CD4-positive, alpha-beta T cell (primary cell): ENCODE measurements around the gene PDE8B. TPM values are rescaled to one million over a fixed set of nuclear protein-coding genes. Genes with fewer than 3 reads are reported as not detected.

Experiments
- ATAC-seq: fragments of 200-7000 bp; cut with Tn5 transposase; one replicate; pipeline ENCODE4 v1.10.0; 2022; ENCODE audit warnings: mild to moderate bottlenecking; ENCODE audit not compliant: poor library complexity
- CTCF ChIA-PET: fragments of 350-600 bp; sonication (Branson Sonifier 250); formaldehyde crosslinking; loops from one replicate; lab custom pipeline; 2021; ENCODE audit warnings: antibody characterized with exemption, inconsistent platforms; lab: Charles Lee
- POLR2A ChIA-PET: fragments of 350-600 bp; sonication (Branson Sonifier 250); formaldehyde crosslinking; loops from one replicate; lab custom pipeline; 2021; ENCODE audit warnings: antibody characterized with exemption, inconsistent platforms; lab: Charles Lee
- DNase-seq, 14 experiments: peaks; one replicate each; pipeline ENCODE4 v3.0.0-alpha.2; 2013 to 2020; ENCODE audit warnings: mixed read lengths in 2 of 14
- H3K27ac ChIP-seq, 2 donors: one replicate each; pipeline versions ENCODE4 v1.5.1 to v1.7.0; 2013; ENCODE audit warnings: low read length in 2 of 2, low read depth in 1 of 2, mild to moderate bottlenecking in 1 of 2
- H3K27me3 ChIP-seq, 2 experiments: 1 replicate in 1 of 2; 2 replicates in 1 of 2; pipeline versions ENCODE4 v1.6.1 to v1.7.0; 2013; ENCODE audit warnings: low read length in 2 of 2, control low read depth in 1 of 2, mild to moderate bottlenecking in 1 of 2, moderate library complexity in 1 of 2; ENCODE audit not compliant: insufficient read depth in 2 of 2, control insufficient read depth in 1 of 2
- H3K36me3 ChIP-seq: one replicate; pipeline ENCODE4 v1.6.1; 2013; ENCODE audit warnings: low read length, control low read depth; ENCODE audit not compliant: insufficient read depth
- H3K4me1 ChIP-seq: one replicate; pipeline ENCODE4 v1.6.1; 2013; ENCODE audit warnings: low read length, control low read depth; ENCODE audit not compliant: insufficient read depth
- H3K4me3 ChIP-seq: one replicate; pipeline ENCODE4 v1.5.1; 2013; ENCODE audit warnings: mild to moderate bottlenecking, low read length, moderate library complexity
- H3K9me3 ChIP-seq, 2 experiments: 1 replicate in 1 of 2; 2 replicates in 1 of 2; pipeline versions ENCODE4 v1.6.1 to v1.7.0; 2013; ENCODE audit warnings: low read length in 2 of 2, mild to moderate bottlenecking in 2 of 2, control low read depth in 1 of 2, moderate library complexity in 1 of 2; ENCODE audit not compliant: control insufficient read depth in 1 of 2, insufficient read depth in 1 of 2
- H3K27ac Mint-ChIP-seq: one replicate; pipeline ENCODE4 v1.8.0; 2020; ENCODE audit warnings: mixed read lengths
- H3K27me3 Mint-ChIP-seq: one replicate; pipeline ENCODE4 v1.8.0; 2021; ENCODE audit warnings: mixed read lengths
- H3K36me3 Mint-ChIP-seq: one replicate; pipeline ENCODE4 v1.8.0; 2021; ENCODE audit warnings: low read depth, mixed read lengths
- H3K4me1 Mint-ChIP-seq: one replicate; pipeline ENCODE4 v1.8.0; 2021; ENCODE audit warnings: low read depth, mixed read lengths
- H3K4me3 Mint-ChIP-seq: one replicate; pipeline ENCODE4 v1.8.0; 2020; ENCODE audit warnings: mild to moderate bottlenecking, mixed read lengths
- H3K9me3 Mint-ChIP-seq: one replicate; pipeline ENCODE4 v1.8.0; 2020; ENCODE audit warnings: mixed read lengths
- intact Hi-C, 2 experiments: fragments of 100-400 bp; cut with DNase I in 1 of 2; cut with micrococcal nuclease in 1 of 2; formaldehyde crosslinking; loops; one replicate each; pipeline versions ENCODE4 v1.15.1 to v1.9.0; 2023 to 2025; cut with DNase I, micrococcal nuclease
- total RNA-seq, 174 experiments: library from RNA in 2 of 174; stranded (reverse) in 2 of 174; gene quantifications; one replicate each; pipeline ENCODE4 v1.2.3 and lab custom pipeline; 2021 to 2026
- TF ChIP-seq, protein P1 (sequence below): fragments of 200-600 bp; IDR thresholded peaks from one replicate; pipeline ENCODE4 v1.8.0; 2022; ENCODE audit warnings: antibody characterized with exemption, mild to moderate bottlenecking

Gene PDE8B
- total RNA-seq, 2 experiments from 2014 or later = 0.22 to 0.27 TPM

DNA sequence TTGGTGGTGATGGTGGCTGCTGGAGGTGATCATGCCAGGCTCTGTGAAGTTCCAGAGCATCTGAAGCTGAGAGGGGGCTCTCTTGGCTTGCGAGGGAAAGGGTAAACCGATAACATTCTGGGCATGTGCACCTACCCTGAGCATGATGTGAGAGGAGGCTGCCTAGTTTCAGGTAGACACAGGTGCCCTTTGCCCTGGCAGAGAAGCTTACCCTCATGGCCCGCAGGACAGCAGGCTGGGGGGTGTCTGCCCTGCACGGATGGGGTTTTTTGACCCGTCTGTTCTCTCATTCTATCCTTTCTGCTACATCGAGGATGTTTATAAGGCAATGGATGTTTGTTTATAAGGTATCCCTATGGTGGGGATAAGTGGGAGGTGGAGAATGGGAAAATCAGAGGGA is 148.8 kb downstream of the PDE8B start:
- no peak overlapping the region for H3K4me3 Mint-ChIP-seq
- intact Hi-C loops = no loop called here
- no peak for ATAC-seq

DNA sequence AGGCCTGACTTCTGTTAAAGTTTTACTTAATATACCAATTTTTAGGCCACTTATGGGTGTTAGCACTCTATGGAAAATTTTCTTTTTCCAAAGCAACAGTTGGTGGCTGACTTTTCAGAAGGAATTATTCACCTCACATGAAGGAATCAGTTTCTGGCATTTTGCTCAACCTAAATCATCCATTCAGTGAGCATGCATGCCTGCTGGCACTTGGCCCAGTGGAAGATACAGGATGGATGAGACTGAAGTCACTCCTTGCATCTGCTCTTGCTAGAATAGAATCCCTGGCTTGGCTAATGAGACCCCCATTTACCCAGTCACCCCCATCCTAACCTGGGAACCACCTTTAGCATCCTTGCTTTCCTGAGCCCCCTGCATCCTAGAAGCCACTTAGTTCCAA is 149.9 kb downstream of the PDE8B start:
- no peak overlapping the region for H3K4me3 ChIP-seq
- Mint-ChIP-seq H3K4me3 (no peak overlapping the region), H3K27ac (no peak overlapping the region), H3K27me3 (no peaks in the 10 kb centered on the region), H3K36me3 (no peaks in the 10 kb centered on the region), H3K9me3 (no peaks in the 10 kb centered on the region), H3K4me1 (no peaks in the 10 kb centered on the region)
- ChIA-PET POLR2A (no interaction called here), CTCF (no interaction called here)
- no peaks in the 10 kb centered on the region for H3K9me3 ChIP-seq
- H3K27ac ChIP-seq = no peak overlapping the region
- ATAC-seq (no peak), DNase-seq (no peak)
- intact Hi-C loops = no loop called here
- no peaks in the 10 kb centered on the region for H3K36me3 ChIP-seq
- H3K27me3 ChIP-seq = no peaks in the 10 kb centered on the region
- no peaks in the 10 kb centered on the region for H3K4me1 ChIP-seq
- TF ChIP-seq, protein P1, sequence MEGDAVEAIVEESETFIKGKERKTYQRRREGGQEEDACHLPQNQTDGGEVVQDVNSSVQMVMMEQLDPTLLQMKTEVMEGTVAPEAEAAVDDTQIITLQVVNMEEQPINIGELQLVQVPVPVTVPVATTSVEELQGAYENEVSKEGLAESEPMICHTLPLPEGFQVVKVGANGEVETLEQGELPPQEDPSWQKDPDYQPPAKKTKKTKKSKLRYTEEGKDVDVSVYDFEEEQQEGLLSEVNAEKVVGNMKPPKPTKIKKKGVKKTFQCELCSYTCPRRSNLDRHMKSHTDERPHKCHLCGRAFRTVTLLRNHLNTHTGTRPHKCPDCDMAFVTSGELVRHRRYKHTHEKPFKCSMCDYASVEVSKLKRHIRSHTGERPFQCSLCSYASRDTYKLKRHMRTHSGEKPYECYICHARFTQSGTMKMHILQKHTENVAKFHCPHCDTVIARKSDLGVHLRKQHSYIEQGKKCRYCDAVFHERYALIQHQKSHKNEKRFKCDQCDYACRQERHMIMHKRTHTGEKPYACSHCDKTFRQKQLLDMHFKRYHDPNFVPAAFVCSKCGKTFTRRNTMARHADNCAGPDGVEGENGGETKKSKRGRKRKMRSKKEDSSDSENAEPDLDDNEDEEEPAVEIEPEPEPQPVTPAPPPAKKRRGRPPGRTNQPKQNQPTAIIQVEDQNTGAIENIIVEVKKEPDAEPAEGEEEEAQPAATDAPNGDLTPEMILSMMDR = no peak

More for the DNA sequence above, 148.8 kb downstream of the PDE8B start:
- H3K4me1 ChIP-seq = no peaks in the 10 kb centered on the region
- H3K4me3 ChIP-seq = no peak overlapping the region
- POLR2A ChIA-PET = no interaction called here
- Mint-ChIP-seq H3K36me3 (no peaks in the 10 kb centered on the region), H3K27me3 (no peaks in the 10 kb centered on the region), H3K4me1 (no peaks in the 10 kb centered on the region), H3K27ac (no peak overlapping the region), H3K9me3 (no peaks in the 10 kb centered on the region)
- no peak overlapping the region for H3K27ac ChIP-seq
- TF ChIP-seq, protein P1 = no peak
- no peaks in the 10 kb centered on the region for H3K36me3 ChIP-seq
- CTCF ChIA-PET = no interaction called here
- no peaks in the 10 kb centered on the region for H3K27me3 ChIP-seq
- H3K9me3 ChIP-seq = no peaks in the 10 kb centered on the region
- DNase-seq = no peak

DNA sequence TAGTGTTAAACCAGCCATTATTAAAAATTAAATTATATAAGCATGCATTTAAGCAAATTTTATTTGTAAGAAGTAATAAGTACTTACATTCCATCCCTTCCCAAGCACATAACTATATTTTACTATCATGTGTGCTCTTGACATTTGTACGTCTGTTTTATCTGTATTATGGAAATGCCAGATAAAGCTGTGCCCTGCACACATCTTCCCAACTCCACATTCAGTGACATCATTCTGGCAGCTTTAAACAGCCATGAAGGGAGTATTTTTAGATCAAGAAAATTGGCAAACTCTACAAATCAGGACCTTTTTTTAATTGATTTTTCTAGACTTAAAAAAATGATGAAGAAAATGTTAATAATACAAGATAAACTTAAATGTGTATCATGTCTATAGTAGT is 150.5 kb downstream of the PDE8B start:
- TF ChIP-seq, protein P1 = no peak
- H3K27me3 ChIP-seq = no peaks in the 10 kb centered on the region
- H3K27ac Mint-ChIP-seq = no peak overlapping the region
- DNase-seq (no peak), ATAC-seq (no peak)
- ChIA-PET CTCF (no interaction called here), POLR2A (no interaction called here)
- no peaks in the 10 kb centered on the region for H3K4me1 ChIP-seq
- intact Hi-C loops = no loop called here
- no peaks in the 10 kb centered on the region for H3K36me3 ChIP-seq
- H3K36me3 Mint-ChIP-seq = no peaks in the 10 kb centered on the region
- no peaks in the 10 kb centered on the region for H3K9me3 Mint-ChIP-seq
- no peaks in the 10 kb centered on the region for H3K9me3 ChIP-seq
- H3K4me3 Mint-ChIP-seq = no peak overlapping the region
- no peaks in the 10 kb centered on the region for H3K27me3 Mint-ChIP-seq
- no peak overlapping the region for H3K27ac ChIP-seq
- H3K4me1 Mint-ChIP-seq = no peaks in the 10 kb centered on the region
- H3K4me3 ChIP-seq = no peak overlapping the region
